GM12892 (cell line): ENCODE data around the gene SORCS3.
A peak's percentile ranks its signal among the peaks of the same experiment; 100 is the strongest.

Experiments used
- DNase-seq: peaks from one replicate; pipeline ENCODE4 v3.0.0; 2011; ENCODE audit not compliant: insufficient read length
- FAIRE-seq: peaks from 2 replicates; lab custom pipeline; 2011; peaks lifted over from hg19 to GRCh38; lab: Jason Lieb, UNC
- POLR2A ChIP-seq: IDR thresholded peaks from 2 replicates; pipeline ENCODE4 v1.6.1; 2011; ENCODE audit warnings: low read depth, low read length, control low read depth
- POLR2AphosphoS5 ChIP-seq: IDR thresholded peaks from 2 replicates; pipeline ENCODE4 v1.6.1; 2011; ENCODE audit warnings: low read depth, low read length, control low read depth
- TAF1 ChIP-seq: IDR thresholded peaks from 2 replicates; pipeline ENCODE4 v1.6.1; 2011; ENCODE audit warnings: low read depth, mild to moderate bottlenecking, control low read depth, low read length, borderline replicate concordance

Gene SORCS3

GRCh38 chr10:105025092-105025491, 384.0 kb downstream of the SORCS3 start:
- no peak for FAIRE-seq
- TF ChIP-seq TAF1 = no peak
- no peak for DNase-seq

- DNase-seq = no peak
Observed at GRCh38 chr10:105026566-105026965, 385.5 kb downstream of the SORCS3 start.

GRCh38 chr10:105029286-105029685, 388.2 kb downstream of the SORCS3 start:
- DNase-seq (no peak), FAIRE-seq (no peak)
- TF ChIP-seq POLR2A = no peak
- TF ChIP-seq POLR2AphosphoS5 = no peak
- no peak for TF ChIP-seq TAF1

More at GRCh38 chr10:105026566-105026965, 385.5 kb downstream of the SORCS3 start:
- FAIRE-seq = no peak
- TF ChIP-seq TAF1 = no peak
- no peak for TF ChIP-seq POLR2A
- no peak for TF ChIP-seq POLR2AphosphoS5

- DNase-seq (no peak), FAIRE-seq (no peak)
- no peak for TF ChIP-seq POLR2AphosphoS5
- no peak for TF ChIP-seq TAF1
- no peak for TF ChIP-seq POLR2A
Observed at GRCh38 chr10:105037022-105037421, 395.9 kb downstream of the SORCS3 start.

- no peak for DNase-seq
- FAIRE-seq = no peak
- TF ChIP-seq POLR2A (no peak), TAF1 (no peak), POLR2AphosphoS5 (no peak)
Observed at GRCh38 chr10:105041956-105042355, 400.9 kb downstream of the SORCS3 start.

- TF ChIP-seq POLR2A (no peak), POLR2AphosphoS5 (no peak), TAF1 (no peak)
- DNase-seq (no peak), FAIRE-seq (no peak)
Observed at GRCh38 chr10:105042906-105043552, 401.9 kb downstream of the SORCS3 start.

DNA sequence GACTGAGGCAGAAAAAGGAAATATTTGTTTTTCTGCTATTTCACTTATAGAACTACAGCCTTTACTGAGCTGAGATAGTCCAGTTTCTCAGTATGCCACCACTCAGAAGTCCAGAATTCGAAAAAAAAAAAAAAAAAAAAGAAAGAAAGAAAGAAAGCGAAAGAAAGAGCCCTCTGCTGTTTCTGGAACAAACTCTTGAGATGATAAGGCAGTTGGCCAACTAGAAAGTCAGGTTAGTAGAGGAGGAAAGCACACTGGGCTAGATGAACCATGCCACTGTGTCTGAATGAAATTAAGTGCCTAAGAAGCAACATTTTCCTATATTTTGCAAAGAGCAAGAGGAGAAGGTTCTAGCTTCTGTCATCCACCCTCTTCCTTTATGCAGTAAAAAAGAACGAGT, 403.8 kb downstream of the SORCS3 start:
- FAIRE-seq (no peak), DNase-seq (no peak)

DNA sequence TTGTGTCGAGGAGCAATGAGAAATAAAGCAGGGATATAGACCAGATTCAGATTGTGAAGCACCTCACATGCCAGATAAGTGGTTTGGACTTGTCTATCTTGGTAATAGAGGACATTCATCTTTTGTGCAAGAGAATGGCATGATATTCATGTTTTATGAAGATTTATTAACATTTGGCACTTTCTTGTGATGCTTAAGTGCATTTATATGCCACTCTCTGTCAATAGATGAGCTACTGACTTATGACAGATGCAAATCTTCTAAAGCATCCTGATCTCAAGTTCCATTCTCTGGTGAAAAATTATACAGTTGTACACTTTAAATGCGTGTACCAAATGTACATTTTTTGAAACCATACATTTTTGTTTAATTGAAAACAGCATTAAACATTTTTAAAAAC, 415.3 kb downstream of the SORCS3 start:
- TF ChIP-seq POLR2AphosphoS5 = no peak
- TF ChIP-seq TAF1 = no peak
- TF ChIP-seq POLR2A = no peak
- FAIRE-seq = no peak
- DNase-seq = no peak

More for the DNA sequence above, 403.8 kb downstream of the SORCS3 start:
- TF ChIP-seq POLR2A = no peak
- no peak for TF ChIP-seq POLR2AphosphoS5
- TF ChIP-seq TAF1 = no peak

- TF ChIP-seq POLR2AphosphoS5 (no peak), TAF1 (no peak), POLR2A (no peak)
- DNase-seq = no peak
- no peak for FAIRE-seq
Observed at GRCh38 chr10:105062951-105063350, 421.9 kb downstream of the SORCS3 start.

- peak; percentile 48 for FAIRE-seq
- TF ChIP-seq TAF1 = no peak
- TF ChIP-seq POLR2A = no peak
- no peak for TF ChIP-seq POLR2AphosphoS5
- peak; percentile 2 for DNase-seq
Observed at GRCh38 chr10:105063796-105064195, 422.7 kb downstream of the SORCS3 start.

DNA sequence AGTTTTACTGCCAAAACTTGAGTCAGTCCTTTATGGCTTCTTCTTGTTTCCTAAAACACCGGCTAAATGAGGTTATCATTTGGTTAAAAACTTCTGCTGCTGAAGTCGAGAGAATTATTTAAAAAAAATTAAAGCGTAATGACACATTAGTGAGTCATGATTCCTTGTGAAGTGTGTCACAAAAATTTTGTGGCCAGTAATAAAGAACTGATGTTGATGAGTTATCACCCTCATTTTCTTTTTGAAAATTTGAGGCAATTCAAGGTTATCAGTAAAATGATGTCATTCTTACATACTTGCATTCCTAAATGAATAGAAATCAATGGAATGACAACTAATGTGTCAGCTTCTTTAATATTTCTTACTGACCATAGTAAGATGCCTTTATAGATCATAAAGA, 427.4 kb downstream of the SORCS3 start:
- DNase-seq (no peak), FAIRE-seq (no peak)
- TF ChIP-seq POLR2AphosphoS5 (no peak), POLR2A (no peak), TAF1 (no peak)

DNA sequence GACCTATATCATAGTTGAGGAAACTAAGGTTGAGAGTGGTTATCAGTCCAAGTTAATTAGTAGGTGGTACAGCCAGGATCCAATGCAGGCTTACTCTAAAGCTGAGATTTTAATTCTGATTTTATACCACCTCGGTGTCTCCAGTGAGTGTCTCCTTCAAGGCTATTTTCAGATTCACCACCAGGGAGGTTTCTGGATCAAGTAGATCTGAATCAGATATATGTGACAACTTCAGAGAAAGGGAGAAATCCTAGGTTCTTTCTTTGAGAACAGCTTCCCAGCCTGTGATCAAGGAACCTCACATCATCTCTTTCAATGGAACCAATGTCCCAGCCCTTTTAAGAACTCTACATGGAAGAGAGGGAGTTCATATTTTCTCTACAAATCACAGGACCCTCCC, 429.2 kb downstream of the SORCS3 start:
- no peak for TF ChIP-seq TAF1
- DNase-seq = no peak
- no peak for FAIRE-seq
